ENCODE measurements around the gene ANKRD34A. TPM values are rescaled to one million over a fixed set of nuclear protein-coding genes. Genes with fewer than 3 reads are reported as not detected.

The ANKRD34A gene
- total RNA-seq, 2 donors from 2014 or later: 1.5 to 3.4 TPM

- Histone ChIP-seq H3K27me3 (no peaks in the 10 kb centered on the region), H3K4me1 (peaks cover 0 to 51% of the 10 kb centered on the region in 2 donors), H3K9me3 (no peaks in the 10 kb centered on the region), H3K4me3 (peak overlapping the region; percentile 74 to 92), H3K27ac (peak overlapping the region; percentile 98), H3K36me3 (peaks cover 45% of the 10 kb centered on the region)
- no peak for DNase-seq (ENCODE audit: low spot score)
- TF ChIP-seq CTCF (IDR thresholded peaks at IDR 0.05): no peak
Observed at GRCh38 chr1:145995964-145996432, 31.6 kb upstream of the ANKRD34A start.

- Histone ChIP-seq H3K4me3 (peak overlapping the region; percentile 74 to 92), H3K4me1 (peaks cover 0 to 57% of the 10 kb centered on the region in 2 donors), H3K27me3 (no peaks in the 10 kb centered on the region), H3K9me3 (no peaks in the 10 kb centered on the region), H3K27ac (peak overlapping the region; percentile 98), H3K36me3 (peaks cover 45% of the 10 kb centered on the region)
- no peak for TF ChIP-seq CTCF (IDR thresholded peaks at IDR 0.05)
- no peak for DNase-seq (ENCODE audit: low spot score)
Observed at GRCh38 chr1:145995148-145995881, 30.9 kb upstream of the ANKRD34A start.

- no peak for TF ChIP-seq CTCF (IDR thresholded peaks at IDR 0.05)
- Histone ChIP-seq H3K9me3 (no peaks in the 10 kb centered on the region), H3K36me3 (peaks cover 45% of the 10 kb centered on the region), H3K27me3 (no peaks in the 10 kb centered on the region), H3K27ac (peak overlapping the region; percentile 98), H3K4me3 (peak overlapping the region; percentile 74 to 92), H3K4me1 (peaks cover 0 to 52% of the 10 kb centered on the region in 2 donors)
- DNase-seq (ENCODE audit: low spot score): no peak
Observed at GRCh38 chr1:145994391-145995120, 30.2 kb upstream of the ANKRD34A start.

GRCh38 chr1:145993618-145994390, 29.4 kb upstream of the ANKRD34A start:
- Histone ChIP-seq H3K4me1 (peaks cover 0 to 45% of the 10 kb centered on the region in 2 donors), H3K27ac (peak overlapping the region; percentile 98), H3K9me3 (no peaks in the 10 kb centered on the region), H3K36me3 (peaks cover 45% of the 10 kb centered on the region), H3K27me3 (no peaks in the 10 kb centered on the region), H3K4me3 (peak overlapping the region; percentile 74 to 92)
- DNase-seq (ENCODE audit: low spot score): no peak
- TF ChIP-seq CTCF (IDR thresholded peaks at IDR 0.05): no peak

- no peak for TF ChIP-seq CTCF (IDR thresholded peaks at IDR 0.05)
- Histone ChIP-seq H3K4me1 (peaks cover 0 to 38% of the 10 kb centered on the region in 2 donors), H3K36me3 (peaks cover 45% of the 10 kb centered on the region), H3K27ac (peak overlapping the region; percentile 98), H3K9me3 (no peaks in the 10 kb centered on the region), H3K27me3 (no peaks in the 10 kb centered on the region), H3K4me3 (peak overlapping the region; percentile 74 to 92)
- DNase-seq (ENCODE audit: low spot score): no peak
Observed at GRCh38 chr1:145992958-145993617, 28.7 kb upstream of the ANKRD34A start.

All from right atrium auricular region (tissue), 2 donors.